DOHH2 (cell line): ENCODE measurements around the gene IFNAR1.

Source experiments
- H3F3A ChIP-seq: fragments of 200-600 bp; sonication (generic), shearing (Covaris generic); 2 replicates; pipeline ENCODE4 v1.6.0; 2016; ENCODE audit warnings: antibody characterized with exemption, mild to moderate bottlenecking; ENCODE audit not compliant: control insufficient read depth, insufficient read depth
- H3K27ac ChIP-seq: fragments of 200-600 bp; sonication (generic); 2 replicates; pipeline ENCODE4 v1.5.1; 2014; ENCODE audit warnings: low read depth, mild to moderate bottlenecking, low read length, moderate library complexity
- H3K27me3 ChIP-seq: fragments of 200-600 bp; sonication (generic); 2 replicates; pipeline ENCODE4 v1.6.1; 2014; ENCODE audit warnings: mild to moderate bottlenecking, low read length, mixed read lengths; ENCODE audit not compliant: control insufficient read depth
- H3K36me3 ChIP-seq: fragments of 200-600 bp; sonication (generic); 2 replicates; pipeline ENCODE4 v1.6.1; 2014; ENCODE audit warnings: mild to moderate bottlenecking, low read length, moderate library complexity, mixed read lengths; ENCODE audit not compliant: control insufficient read depth
- H3K4me1 ChIP-seq: fragments of 200-600 bp; sonication (generic); 2 replicates; pipeline ENCODE4 v1.6.1; 2014; ENCODE audit warnings: mild to moderate bottlenecking, low read length, mixed read lengths; ENCODE audit not compliant: control insufficient read depth
- H3K4me2 ChIP-seq: fragments of 200-600 bp; sonication (generic); 2 replicates; pipeline ENCODE4 v1.6.0; 2014; ENCODE audit warnings: mild to moderate bottlenecking, low read length, moderate library complexity
- H3K4me3 ChIP-seq: fragments of 200-600 bp; sonication (generic); 2 replicates; pipeline ENCODE4 v1.5.1; 2014; ENCODE audit warnings: mild to moderate bottlenecking, low read length, mixed read lengths
- H3K79me2 ChIP-seq: fragments of 200-600 bp; sonication (generic); 2 replicates; pipeline ENCODE4 v1.6.1; 2014; ENCODE audit warnings: mild to moderate bottlenecking, low read length, mixed read lengths; ENCODE audit not compliant: control insufficient read depth
- H3K9me2 ChIP-seq: fragments of 200-600 bp; sonication (generic); replicated peaks from 2 replicates; pipeline ENCODE4 v1.6.1; 2014; ENCODE audit warnings: mild to moderate bottlenecking, low read length, mixed read lengths; ENCODE audit not compliant: control insufficient read depth
- H3K9me3 ChIP-seq: fragments of 200-600 bp; sonication (generic); 2 replicates; pipeline ENCODE4 v1.6.1; 2014; ENCODE audit warnings: antibody characterized with exemption, low read length, mixed read lengths; ENCODE audit not compliant: control insufficient read depth, insufficient read depth
- H4K20me1 ChIP-seq: fragments of 200-600 bp; sonication (generic); 2 replicates; pipeline ENCODE4 v1.6.0; 2014; ENCODE audit warnings: low read depth, mild to moderate bottlenecking, antibody characterized with exemption, low read length, moderate library complexity; ENCODE audit not compliant: control insufficient read depth, insufficient read depth
- CTCF ChIP-seq: fragments of 200-600 bp; sonication (generic); IDR thresholded peaks from one replicate; pipeline ENCODE4 v1.5.1; 2014; ENCODE audit warnings: antibody characterized with exemption, mild to moderate bottlenecking, low read depth, low read length; ENCODE audit not compliant: poor library complexity, severe bottlenecking
- EZH2phosphoT487 ChIP-seq: fragments of 200-600 bp; sonication (generic); IDR thresholded peaks from 2 replicates; pipeline ENCODE4 v1.6.1; 2017; ENCODE audit warnings: borderline replicate concordance, mild to moderate bottlenecking, antibody characterized with exemption, low read length, moderate library complexity, mixed read lengths

IFNAR1 gene

DNA sequence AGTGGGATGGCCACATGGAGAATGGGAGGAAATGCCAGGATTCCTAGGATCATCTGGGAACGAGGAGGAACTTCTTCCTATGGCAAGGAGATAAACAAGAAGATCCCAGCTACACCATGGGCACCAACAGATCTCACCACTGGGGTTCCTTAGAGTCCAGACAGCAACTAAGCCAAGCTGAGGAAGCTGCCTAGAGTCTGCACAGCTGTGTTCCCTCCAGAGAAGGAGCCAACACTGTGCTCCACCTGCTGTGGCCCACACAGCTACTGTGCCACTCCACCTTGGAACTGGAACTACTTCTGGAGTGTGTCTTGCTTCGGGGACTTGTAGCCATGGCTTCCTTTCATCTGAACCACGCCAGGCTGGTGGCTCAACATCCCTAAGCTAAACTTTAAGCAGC is 6.0 kb downstream of the IFNAR1 start:
- Histone ChIP-seq H3K36me3 (peaks cover 80% of the 10 kb centered on the region), H3F3A (0 out of 2 replicates have a peak, but pooled peaks cover 2% of the 10 kb centered on the region), H4K20me1 (peaks cover 4% of the 10 kb centered on the region; the same call in 1 of the 2 replicates), H3K79me2 (peaks cover 97% of the 10 kb centered on the region), H3K4me1 (peaks cover 31% of the 10 kb centered on the region), H3K4me2 (no peak overlapping the region), H3K9me3 (peaks cover 8% of the 10 kb centered on the region; the same call in 1 of the 2 replicates), H3K4me3 (no peak overlapping the region), H3K9me2 (no peaks in the 10 kb centered on the region), H3K27me3 (no peaks in the 10 kb centered on the region), H3K27ac (no peak overlapping the region)
- TF ChIP-seq CTCF: no peak

DNA sequence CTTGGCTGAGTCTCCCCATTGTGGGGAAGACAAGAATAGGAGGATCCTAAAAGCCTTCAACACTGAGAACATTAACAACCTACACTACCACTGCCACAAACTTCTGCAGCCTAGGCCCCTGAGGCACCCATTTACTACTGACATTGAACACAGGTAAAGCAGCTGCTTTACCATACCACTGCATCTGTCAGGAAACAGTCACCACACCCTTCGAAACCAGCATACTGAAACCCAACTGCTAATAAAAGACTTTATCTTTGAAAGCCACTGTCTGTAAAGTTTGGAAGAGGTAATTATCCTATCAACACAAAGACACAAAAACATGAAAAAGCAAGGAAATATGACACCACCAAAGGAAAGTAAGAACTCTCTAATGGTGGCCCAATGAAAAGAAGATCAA is 7.4 kb downstream of the IFNAR1 start:
- peaks cover 81% of the 10 kb centered on the region for H3K36me3 ChIP-seq
- H3K4me1 ChIP-seq: peaks cover 17% of the 10 kb centered on the region
- peaks cover 8% of the 10 kb centered on the region; the same call in 1 of the 2 replicates for H3K9me3 ChIP-seq
- H3K27ac ChIP-seq: no peak overlapping the region
- 0 out of 2 replicates have a peak, but pooled peaks cover 2% of the 10 kb centered on the region for H3F3A ChIP-seq
- no peak for TF ChIP-seq CTCF
- no peak for TF ChIP-seq EZH2phosphoT487
- H3K4me3 ChIP-seq: no peak overlapping the region
- peaks cover 4% of the 10 kb centered on the region; the same call in 1 of the 2 replicates for H4K20me1 ChIP-seq
- no peaks in the 10 kb centered on the region for H3K9me2 ChIP-seq
- peaks cover 88% of the 10 kb centered on the region for H3K79me2 ChIP-seq
- H3K4me2 ChIP-seq: no peak overlapping the region
- H3K27me3 ChIP-seq: no peaks in the 10 kb centered on the region

DNA sequence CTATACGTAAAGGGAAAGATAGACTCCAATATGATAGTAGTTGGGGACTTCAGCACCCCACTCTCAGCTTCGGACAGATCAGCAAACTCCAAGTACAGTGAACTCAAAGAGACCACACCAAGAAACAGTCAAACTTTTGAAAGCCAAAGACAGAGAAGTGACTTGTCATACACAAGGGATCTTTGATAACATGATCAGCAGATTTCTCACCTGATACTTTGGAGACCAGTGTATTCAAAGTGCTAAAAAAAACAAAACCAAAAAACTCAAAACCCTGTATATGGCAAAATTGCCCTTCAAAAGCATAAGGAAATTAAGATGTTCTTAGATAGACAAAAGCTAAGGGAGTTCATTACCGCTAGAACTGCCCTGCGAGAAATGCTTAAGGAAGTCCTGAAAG is 9.4 kb downstream of the IFNAR1 start:
- Histone ChIP-seq H3F3A (0 out of 2 replicates have a peak, but pooled peaks cover 2% of the 10 kb centered on the region), H3K4me3 (no peak overlapping the region), H3K27ac (no peak overlapping the region), H3K9me2 (no peaks in the 10 kb centered on the region), H3K9me3 (peaks cover 8% of the 10 kb centered on the region; the same call in 1 of the 2 replicates), H3K4me2 (no peak overlapping the region), H3K79me2 (peaks cover 85% of the 10 kb centered on the region), H3K4me1 (peaks cover 14% of the 10 kb centered on the region), H4K20me1 (no peaks in the 10 kb centered on the region), H3K27me3 (no peaks in the 10 kb centered on the region), H3K36me3 (peaks cover 72% of the 10 kb centered on the region)
- TF ChIP-seq EZH2phosphoT487: no peak
- TF ChIP-seq CTCF: no peak
